Inflammatory macrophage treated with lipopolysaccharide for 4 hours (primary cell): ENCODE results near the gene XCL1.
"Not testable (repeated sequence)": the region's sequence is repeated elsewhere in the genome, so short reads cannot be mapped to it uniquely, and the experiment has no call there.

Source experiments
- DNase-seq: peaks from one replicate; pipeline ENCODE4 v3.0.0-alpha.2; 2020

XCL1 gene

GRCh38 chr1:168576245-168576688, at the start of gene XCL1:
XCL1 (plus strand) TSS chr1:168576605; CDS start chr1:168576638, 33 bp downstream.
- DNase-seq = not testable (repeated sequence)

GRCh38 chr1:168529518-168529917, 46.9 kb upstream of the XCL1 start:
- DNase-seq = peak; percentile 77

DNA sequence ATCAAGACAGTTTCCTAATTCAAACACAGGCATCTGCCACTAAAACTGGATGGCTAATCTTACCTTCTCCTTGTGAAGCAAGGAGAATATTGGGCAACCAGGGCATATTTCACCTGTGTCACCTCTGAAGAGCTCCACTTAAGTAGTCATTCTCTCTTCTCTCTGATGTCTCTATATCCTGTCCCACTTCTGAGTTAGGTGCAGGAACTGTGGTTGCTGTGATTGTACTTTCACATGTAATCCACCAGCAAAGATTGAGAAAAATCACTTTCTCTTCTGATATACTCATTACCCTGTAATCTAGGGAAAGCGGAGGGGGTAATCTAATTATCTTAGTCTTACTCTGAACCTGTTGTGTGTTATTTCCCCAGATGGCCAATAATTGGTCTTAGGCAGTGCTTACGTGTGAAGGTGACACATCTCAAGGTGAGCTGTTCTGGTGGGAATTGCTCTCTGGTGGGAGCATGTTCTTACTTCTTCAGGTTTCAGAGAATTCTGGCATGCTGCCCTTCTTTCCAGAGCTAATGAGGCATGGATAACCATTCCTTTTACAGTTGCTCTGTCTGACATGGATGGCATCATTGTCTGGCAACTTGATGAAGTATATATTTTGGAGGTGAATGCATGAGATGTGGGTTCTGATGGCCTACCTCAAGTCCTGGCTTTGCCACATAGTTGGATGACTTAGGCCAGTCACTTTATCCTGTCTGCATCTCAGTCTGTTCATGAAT, 44.6 kb upstream of the XCL1 start:
- no peak for DNase-seq

GRCh38 chr1:168535536-168535935, 40.9 kb upstream of the XCL1 start:
- no peak for DNase-seq

DNA sequence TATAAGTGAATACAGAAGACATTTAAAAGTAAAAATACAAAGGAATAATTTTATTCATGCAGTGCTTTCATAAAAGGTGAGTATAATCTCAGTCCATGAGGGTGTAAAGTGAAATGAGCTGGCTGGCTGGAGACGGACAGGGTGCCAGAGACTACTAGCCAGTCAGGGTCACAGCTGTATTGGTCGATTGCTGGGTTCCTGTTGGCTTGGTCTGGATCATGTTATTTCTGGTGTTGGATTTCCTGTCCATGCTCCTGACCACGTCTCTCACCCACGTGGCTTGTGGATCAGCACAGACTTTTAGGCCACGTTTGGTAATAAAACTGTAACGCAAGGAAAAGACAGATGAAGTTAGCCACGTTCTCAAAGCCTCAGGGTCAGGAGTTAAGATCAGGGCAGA, 35.6 kb upstream of the XCL1 start:
- not testable (repeated sequence) for DNase-seq

- DNase-seq = not testable (repeated sequence)
Observed at GRCh38 chr1:168542978-168543377, 33.4 kb upstream of the XCL1 start.

- DNase-seq = not testable (repeated sequence)
Observed at GRCh38 chr1:168543840-168544498, 32.4 kb upstream of the XCL1 start, which contains the start of gene XCL2. XCL2 (minus strand) TSS chr1:168543997; CDS start chr1:168543964, 33 bp downstream.

DNA sequence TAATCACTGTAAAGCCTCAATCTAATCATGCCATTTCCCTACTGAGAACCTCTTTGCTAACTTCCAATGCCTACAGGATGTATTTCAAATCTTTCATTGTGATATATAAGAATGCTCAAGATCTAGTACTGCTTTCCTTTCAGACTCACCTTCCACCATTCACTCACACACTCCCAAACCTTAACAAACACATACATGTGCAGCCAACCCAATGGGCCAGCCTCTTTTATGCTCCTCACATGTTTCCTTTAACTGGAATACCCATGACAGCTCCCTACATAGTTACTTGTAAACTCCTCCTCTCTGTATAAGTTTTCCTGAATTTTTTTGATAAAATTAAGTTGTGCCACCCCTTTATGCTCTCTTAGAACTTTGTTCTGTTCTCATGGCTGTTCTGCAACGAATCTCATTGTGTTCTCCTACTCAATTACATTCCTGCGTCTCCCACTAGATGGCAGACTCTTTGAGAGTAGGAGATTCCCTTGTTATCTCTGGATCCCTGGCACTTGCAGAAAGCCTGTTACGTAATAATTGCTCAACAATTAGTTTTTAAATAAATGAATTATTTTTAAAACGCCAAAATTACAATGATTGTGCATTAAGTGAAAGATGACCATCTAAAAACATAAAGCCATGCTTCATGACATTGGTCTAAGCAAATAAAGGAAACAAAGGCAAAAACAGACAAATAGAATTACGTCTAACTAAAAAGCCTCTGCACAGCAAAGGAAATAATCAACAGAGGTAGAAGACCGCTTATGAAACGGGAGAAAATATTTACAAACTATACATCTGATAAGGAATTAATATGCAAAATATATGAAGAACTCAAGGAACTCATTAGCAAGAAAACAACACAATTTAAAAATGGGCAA, 30.5 kb upstream of the XCL1 start:
- peak; percentile 58 for DNase-seq

DNA sequence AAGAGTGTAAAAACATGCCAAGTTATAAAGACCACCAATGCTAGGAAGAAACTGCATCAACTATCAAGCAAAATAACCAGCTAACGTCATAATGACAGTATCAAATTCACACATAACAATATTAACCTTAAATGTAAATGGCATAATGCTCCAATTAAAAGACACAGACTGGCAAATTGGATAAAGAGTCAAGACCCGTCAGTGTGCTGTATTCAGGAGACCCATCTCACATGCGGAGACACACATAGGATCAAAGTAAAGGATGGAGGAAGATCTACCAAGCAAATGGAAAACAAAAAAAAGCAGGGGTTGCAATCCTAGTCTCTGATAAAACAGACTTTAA, 29.9 kb upstream of the XCL1 start:
- not testable (repeated sequence) for DNase-seq

DNA sequence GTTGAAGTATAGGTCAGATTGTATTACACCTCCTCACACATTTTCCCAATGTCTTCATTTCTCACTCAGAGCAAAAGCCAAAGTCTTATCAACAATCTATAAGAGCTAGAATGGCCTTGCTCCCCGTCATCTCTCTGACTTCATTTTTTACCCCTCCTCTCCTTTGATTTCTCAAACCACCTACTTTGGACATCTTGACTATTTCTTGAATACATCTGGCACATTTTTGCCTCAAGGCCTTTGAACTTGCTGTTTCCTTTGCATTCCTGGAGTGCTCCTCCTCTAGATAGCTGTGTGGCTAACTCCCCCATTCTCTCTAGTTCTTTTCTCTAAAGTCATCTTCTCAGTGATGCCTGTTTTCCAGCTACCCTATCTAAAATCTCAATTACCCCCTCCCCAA, 25.4 kb upstream of the XCL1 start:
- DNase-seq = no peak

GRCh38 chr1:168551688-168552087, 24.7 kb upstream of the XCL1 start:
- DNase-seq = no peak

DNA sequence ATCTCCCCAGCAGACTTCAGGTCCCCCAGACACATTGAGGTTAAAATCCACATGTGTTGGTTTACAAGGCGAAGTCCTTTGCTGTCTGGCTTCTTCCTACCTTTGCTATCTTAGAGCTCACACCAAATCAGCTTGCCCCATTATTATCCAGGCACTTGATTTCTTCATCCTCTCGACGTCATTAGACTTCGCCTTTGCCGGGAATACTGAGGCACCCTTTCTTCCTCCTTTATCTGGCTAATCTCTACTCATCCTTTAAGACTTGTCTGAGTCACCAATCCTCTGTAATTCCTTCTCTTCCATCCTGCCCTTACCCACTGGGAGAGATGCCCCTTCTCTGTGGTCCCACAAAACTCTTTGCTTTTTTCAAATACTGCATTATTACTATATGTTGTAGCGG, 23.4 kb upstream of the XCL1 start:
- DNase-seq = no peak

DNA sequence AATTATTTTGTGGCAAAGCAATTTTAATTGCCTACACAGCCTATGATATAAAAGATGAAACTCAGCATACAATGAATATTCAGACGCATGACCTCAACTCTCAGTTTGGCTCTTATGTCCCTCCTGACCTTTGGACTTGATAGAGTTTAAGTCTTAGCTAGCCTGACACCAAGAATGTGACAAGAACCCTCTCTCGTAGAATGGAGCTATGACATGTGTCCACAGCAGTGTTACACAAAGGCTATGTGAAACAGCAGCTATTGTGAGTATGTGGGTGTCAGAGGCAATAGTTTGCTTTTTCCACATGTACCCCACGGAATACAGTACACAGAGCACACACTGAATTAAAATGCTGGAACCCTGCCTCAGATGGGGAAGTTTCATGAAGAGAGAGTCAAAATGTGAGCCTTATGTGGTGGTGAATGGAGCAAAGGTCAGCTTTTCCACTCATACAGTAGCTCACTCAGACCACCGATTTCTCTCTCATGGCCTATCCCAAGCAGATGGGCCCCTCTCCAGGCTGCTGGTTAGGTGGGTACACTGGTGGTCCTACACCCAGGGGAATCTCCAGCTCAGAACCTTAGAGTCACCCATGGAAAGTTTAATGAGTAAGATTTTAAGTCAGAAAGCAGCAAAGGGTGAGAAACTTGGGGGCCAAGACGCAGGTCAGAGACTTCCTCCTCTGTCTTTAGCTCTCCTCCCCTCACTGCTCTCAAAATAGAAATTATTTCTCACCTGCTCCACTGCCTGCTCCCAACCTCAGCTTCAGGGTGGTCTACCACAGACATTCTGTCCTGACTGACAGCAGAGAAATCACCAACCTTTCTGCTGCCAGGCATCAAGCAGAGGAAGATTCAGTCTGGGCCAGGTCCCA, 22.5 kb upstream of the XCL1 start:
- no peak for DNase-seq

DNA sequence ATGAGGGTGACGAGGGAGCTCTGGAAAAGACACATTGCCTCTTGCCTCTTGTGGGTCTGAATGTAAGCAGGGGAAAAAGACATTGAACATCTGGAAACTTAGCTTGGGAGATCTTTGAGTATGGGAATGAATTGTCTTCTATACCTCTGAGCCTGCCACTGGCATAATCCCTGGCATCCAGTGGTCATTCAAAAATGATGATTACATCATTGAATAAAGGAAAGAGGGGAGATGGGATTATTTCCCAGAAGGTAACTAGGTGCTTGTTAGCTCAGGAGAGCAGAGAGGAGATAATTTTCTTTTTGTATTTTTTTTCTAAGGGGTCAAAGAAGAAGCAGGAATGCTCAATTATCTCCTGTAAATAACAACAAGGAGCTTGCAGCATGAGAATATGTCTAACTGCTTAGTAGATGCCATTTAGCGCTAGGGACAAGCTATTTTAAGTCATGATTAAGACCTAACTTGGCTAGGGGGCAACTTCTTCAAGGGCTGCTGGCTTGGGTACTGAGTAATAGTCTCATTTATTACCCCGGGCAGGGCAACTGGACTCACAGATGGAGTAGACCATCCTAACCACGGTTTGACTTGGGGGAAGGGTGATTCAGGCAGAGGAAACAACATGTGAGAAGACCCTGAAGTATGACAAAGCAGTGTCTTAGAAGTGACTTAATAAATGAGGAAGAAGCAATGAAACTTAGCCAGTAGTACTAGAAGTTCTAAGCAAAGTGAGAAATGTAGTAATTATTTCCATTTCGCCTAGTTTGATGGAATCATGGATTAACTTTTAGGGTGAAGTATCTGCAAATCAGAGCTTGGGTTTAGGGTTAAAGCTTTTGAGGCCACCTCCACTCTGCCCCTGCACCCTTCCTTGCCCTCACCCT, 21.6 kb upstream of the XCL1 start:
- DNase-seq = peak; percentile 65

DNA sequence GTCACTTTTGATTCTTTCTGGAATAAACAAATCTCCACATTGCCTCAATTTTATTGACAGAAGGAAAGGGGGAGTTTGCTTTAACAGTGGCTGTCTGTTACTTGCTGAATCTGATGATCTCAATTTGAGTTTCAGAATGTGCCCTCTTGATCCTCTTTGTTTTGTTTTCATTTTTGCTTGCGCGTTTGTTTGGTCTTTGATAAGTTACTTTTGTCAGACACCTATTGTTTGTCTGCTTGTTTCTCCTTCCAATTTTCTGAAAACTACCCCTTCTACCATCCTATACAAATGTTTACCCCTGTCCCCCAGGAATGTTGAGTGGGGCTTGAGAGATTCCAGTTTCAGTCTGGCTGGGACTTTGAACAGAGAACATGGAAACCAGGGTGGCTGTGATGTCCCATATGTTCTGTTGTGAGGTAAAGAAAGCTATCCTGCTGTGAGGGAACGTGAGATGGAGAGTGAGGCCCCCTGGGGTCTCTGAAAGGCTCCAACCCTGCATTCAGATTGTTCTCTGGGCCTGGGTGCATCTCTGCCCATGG, 20.8 kb upstream of the XCL1 start:
- DNase-seq = peak; percentile 21

DNA sequence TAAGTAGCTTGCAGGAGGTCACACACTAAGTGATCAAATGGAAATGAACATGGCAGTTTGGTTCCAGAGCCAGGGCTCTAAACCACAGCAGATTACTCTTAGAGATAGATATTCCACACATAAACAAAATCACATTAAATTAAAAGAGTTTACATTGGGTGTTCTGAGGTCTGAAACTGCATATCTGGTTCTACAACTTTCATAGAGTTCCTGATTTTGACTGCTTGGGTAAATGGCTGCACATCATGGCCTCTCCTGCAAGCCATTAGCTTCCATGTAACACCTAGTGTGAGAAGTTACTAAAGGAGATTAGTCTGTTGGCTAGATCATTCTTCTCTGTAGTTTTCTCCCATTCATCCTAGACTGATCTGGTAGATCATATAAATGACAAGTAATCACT, 19.8 kb upstream of the XCL1 start:
- no peak for DNase-seq

DNA sequence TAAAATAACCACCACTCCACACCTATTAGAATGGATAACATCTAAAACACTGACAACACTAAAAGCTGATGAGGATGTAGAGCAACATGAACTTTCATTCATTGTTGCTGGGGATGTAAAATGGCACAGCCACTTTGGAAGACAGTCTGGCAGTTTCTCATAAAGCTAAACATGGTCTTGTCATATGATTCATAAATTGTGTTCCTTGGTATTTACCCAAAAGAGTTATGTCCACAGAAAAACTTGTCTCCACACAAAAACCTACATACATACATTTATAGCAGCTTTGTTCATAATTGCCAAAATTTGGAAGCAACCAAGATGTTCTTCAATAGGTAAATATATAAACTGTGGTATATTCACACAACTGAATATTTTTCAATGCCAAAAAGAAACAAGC, 16.0 kb upstream of the XCL1 start:
- no peak for DNase-seq

DNA sequence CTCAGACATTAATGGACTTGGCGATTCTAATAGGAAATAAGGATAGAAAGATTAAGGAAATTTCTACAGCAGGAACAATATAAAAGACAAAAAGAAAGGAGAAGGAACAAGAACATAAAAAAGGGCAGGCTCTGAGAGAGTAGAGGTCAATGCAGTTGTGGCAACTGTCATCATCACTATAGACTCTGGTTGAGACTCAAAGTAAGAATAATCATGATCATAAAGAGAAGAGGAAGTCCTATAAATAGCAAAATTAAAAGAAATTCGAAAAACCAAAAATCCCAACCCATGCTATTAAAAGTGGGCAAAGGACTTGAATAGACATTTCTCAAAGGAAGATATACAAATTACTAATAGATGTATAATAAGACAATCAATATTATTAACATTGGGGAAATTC, 14.4 kb upstream of the XCL1 start:
- no peak for DNase-seq

DNA sequence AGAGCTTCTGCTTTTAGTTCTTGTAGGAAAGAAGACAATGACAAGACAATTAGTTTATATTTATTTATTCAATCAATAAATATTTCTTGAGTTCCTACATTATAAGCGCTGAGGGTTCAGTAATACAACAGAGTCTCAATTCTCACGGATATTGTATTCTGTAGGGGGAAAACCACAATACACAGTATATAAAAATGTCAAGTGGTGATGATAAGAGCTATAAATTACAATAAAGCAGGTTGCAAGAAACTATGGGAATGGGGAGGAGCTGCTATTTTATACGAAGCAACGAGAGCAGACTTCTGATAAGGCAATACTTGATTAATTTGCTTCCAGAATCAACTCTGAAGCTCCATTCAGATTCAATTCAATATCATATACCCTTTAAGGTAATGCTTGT, 10.6 kb upstream of the XCL1 start:
- DNase-seq = no peak

DNA sequence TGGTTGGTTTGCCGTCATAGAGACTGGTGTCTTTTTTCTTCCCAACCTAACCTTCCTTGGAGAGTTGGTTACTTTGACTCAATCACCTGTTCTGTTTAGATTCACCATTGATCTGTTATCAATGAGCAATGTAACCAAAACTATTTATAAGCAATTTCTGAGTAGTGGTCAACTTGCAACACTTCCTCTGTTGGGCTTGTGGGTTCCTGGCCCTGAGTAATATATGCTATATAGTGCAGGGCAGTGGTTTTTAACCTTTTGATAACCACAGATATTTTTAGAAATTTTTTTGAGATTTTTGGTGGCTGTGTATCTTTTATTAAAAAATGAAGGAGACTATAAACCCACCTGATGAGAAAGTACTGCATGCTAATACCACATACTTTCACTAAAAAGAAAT, 9.4 kb upstream of the XCL1 start:
- no peak for DNase-seq

- no peak for DNase-seq
Observed at GRCh38 chr1:168567568-168567967, 8.8 kb upstream of the XCL1 start.
